Thoracic aorta (tissue), 2 donors: Measurements from ENCODE around the gene TRIO. TPM values are rescaled to one million over a fixed set of nuclear protein-coding genes. Genes with fewer than 3 reads are reported as not detected.

Source experiments
- ATAC-seq: fragments of 150-250 bp; one replicate; pipeline ENCODE4 v1.8.0; 2017; ENCODE audit warnings: low read depth; ENCODE audit not compliant: insufficient number of reproducible peaks, low FRiP score
- DNase-seq: peaks from one replicate; pipeline ENCODE4 v3.0.0-alpha.2; 2020; ENCODE audit warnings: low spot score
- H3K27ac ChIP-seq, 2 donors: fragments of 200-600 bp; sonication (generic); 1 replicate in 1 of 2; 2 replicates in 1 of 2; pipeline ENCODE4 v1.5.1; 2016; ENCODE audit warnings: mild to moderate bottlenecking in 2 of 2, moderate library complexity in 2 of 2
- H3K27me3 ChIP-seq: fragments of 200-600 bp; sonication (generic); replicated peaks from 2 replicates; pipeline ENCODE4 v1.6.0; 2016; ENCODE audit warnings: mild to moderate bottlenecking; ENCODE audit not compliant: insufficient read depth
- H3K36me3 ChIP-seq: fragments of 200-600 bp; sonication (generic); one replicate; pipeline ENCODE4 v1.5.1; 2016
- H3K4me1 ChIP-seq, 2 donors: fragments of 200-600 bp; sonication (generic); 1 replicate in 1 of 2; 2 replicates in 1 of 2; pipeline versions ENCODE4 v1.5.1 to v1.6.0; 2016; ENCODE audit warnings: low read depth in 2 of 2, mild to moderate bottlenecking in 1 of 2; ENCODE audit not compliant: control insufficient read depth in 1 of 2
- H3K4me3 ChIP-seq: fragments of 200-600 bp; sonication (generic); 2 replicates; pipeline ENCODE4 v1.5.1; 2016; ENCODE audit warnings: mild to moderate bottlenecking
- H3K9me3 ChIP-seq: fragments of 200-600 bp; sonication (generic); 2 replicates; pipeline ENCODE4 v1.5.1; 2016
- total RNA-seq, 2 donors: library from RNA; depleted of rRNA; stranded (reverse); fragments of >200 nt; gene quantifications; one replicate each; pipeline versions ENCODE4 v1.1.0 to v1.2.3, GENCODE V29; 2016
- TF ChIP-seq, protein P1 (sequence below): fragments of 200-600 bp; sonication (generic); IDR thresholded peaks from one replicate; pipeline ENCODE4 v1.5.1; 2019; ENCODE audit warnings: antibody characterized with exemption

Gene TRIO
- total RNA-seq, 2 donors from 2014 or later = 219 to 300 TPM

DNA sequence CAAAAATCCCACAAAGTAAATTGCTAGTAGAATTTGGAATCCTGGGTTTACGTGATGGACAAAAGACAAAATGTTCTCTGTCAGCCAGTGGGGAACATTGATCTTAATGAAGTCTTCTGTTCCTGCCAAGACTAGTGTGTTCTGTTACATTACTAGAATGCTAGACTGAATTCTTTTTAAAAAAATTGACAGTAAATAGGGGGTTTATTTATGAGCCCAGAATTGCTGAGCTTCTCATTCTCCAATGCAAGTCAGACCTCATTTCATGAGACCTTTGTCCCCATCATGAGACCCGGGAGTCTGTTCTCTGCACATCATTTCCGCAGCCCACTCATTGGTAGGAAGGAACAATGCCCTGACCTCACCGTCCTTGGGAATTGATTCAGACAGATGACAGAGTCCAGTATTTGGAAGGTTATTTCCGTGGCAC lies 264.6 kb downstream of the TRIO start:
- no peak for ATAC-seq

DNA sequence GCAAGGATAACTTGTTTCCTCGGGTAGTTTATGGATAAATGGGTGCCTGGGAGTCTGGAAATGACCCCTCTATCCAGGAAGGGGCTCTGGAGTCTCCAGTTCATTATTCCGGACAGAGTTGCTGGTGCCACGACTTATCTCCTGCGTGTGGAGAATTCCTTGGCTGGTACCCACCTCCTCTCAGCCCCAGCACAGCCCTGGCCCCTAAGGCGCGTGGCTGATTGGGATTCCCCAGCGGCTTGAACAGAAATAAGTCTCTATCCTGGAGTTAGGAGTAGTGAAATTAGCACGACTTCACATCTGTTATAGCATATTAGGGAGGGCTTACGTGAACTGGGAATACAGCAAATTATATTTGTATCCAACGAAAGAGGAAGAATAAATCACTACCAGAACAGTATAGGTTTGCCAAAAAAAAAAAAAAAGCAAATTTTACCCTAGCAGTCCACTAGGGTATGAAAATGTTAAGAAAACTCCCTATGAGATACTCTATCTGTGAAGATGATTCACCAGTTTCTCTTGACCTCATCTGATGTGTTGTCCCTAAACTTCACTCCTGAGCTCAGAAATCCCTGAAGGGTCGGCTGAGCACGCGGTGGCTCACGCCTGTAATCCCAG lies 265.9 kb downstream of the TRIO start:
- Histone ChIP-seq H3K9me3 (no peaks in the 10 kb centered on the region), H3K4me1 (peaks cover 0 to 25% of the 10 kb centered on the region in 2 donors), H3K27me3 (no peaks in the 10 kb centered on the region), H3K27ac (peak overlapping the region in 1 of 2 donors; percentile 51), H3K4me3 (no peak overlapping the region), H3K36me3 (peaks cover 30% of the 10 kb centered on the region)
- TF ChIP-seq, protein P1, sequence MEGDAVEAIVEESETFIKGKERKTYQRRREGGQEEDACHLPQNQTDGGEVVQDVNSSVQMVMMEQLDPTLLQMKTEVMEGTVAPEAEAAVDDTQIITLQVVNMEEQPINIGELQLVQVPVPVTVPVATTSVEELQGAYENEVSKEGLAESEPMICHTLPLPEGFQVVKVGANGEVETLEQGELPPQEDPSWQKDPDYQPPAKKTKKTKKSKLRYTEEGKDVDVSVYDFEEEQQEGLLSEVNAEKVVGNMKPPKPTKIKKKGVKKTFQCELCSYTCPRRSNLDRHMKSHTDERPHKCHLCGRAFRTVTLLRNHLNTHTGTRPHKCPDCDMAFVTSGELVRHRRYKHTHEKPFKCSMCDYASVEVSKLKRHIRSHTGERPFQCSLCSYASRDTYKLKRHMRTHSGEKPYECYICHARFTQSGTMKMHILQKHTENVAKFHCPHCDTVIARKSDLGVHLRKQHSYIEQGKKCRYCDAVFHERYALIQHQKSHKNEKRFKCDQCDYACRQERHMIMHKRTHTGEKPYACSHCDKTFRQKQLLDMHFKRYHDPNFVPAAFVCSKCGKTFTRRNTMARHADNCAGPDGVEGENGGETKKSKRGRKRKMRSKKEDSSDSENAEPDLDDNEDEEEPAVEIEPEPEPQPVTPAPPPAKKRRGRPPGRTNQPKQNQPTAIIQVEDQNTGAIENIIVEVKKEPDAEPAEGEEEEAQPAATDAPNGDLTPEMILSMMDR = no peak
- DNase-seq = no peak
- no peak for ATAC-seq

More for the DNA sequence above, 264.6 kb downstream of the TRIO start:
- Histone ChIP-seq H3K27me3 (no peaks in the 10 kb centered on the region), H3K4me3 (no peak overlapping the region), H3K27ac (no peak overlapping the region), H3K36me3 (peaks cover 21% of the 10 kb centered on the region), H3K4me1 (peaks cover 0 to 25% of the 10 kb centered on the region in 2 donors), H3K9me3 (no peaks in the 10 kb centered on the region)
- TF ChIP-seq, protein P1 = no peak
- DNase-seq = no peak

DNA sequence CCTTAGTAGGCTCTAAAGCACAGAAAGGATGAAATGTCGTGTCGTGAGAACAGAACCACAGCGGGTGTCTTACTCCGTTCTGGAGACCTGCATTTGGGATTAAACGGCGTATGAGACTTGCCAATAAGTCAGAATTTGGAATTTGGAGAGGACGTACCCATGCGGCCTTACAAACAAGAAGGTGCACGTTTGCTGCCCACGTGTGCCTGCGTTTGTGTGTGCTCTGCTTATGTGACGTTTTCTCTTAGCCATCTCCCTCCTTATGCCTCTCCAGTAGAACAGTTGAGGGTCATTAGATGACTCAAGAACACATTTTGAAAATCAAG lies 266.9 kb downstream of the TRIO start:
- DNase-seq (no peak), ATAC-seq (no peak)
- Histone ChIP-seq H3K27ac (peak overlapping the region; percentile 51 to 65), H3K9me3 (no peaks in the 10 kb centered on the region), H3K4me1 (peaks cover 0 to 25% of the 10 kb centered on the region in 2 donors), H3K27me3 (no peaks in the 10 kb centered on the region), H3K36me3 (peaks cover 37% of the 10 kb centered on the region), H3K4me3 (peak overlapping the region; percentile 22)
- TF ChIP-seq, protein P1 = no peak

DNA sequence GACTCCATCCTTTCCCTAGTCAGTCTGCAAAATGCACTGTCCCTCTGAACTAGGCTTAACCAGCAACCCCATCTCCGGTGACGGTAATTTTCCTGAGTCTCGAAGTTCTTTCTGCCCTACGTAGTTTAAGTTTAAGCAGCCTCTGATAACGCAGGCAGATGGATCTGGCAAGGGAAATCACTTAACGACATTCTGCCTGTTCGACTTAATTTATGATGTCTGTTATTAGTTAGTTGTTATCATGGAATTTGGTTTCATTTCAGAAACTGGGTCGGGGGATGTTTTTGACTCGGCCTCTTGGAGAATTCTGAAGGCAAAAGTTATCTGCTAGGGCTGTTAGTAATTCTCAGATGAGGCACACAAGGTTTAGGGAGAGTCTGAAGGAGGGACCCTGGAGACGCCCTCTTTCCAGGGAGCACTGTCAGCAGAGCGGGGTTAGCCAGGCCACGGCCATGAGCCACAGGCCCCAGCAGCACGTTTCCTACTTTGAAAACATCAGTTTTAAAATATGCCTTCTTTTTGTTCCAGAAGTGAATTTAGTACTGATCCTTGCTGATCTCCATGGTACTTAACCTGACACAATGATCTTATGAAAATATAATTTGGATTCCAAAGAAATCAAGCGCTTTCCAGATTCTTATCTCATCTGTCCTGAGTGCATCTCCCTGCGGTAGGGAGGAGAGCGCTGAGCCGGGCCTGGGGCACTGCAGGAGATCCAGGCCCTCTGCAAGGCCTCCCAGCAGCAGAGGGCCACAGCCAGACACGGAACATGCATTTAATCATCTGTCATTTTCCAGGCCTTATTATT lies 267.5 kb downstream of the TRIO start:
- Histone ChIP-seq H3K9me3 (no peaks in the 10 kb centered on the region), H3K4me1 (peaks cover 0 to 25% of the 10 kb centered on the region in 2 donors), H3K36me3 (peaks cover 37% of the 10 kb centered on the region), H3K27ac (peak overlapping the region; percentile 51 to 65), H3K27me3 (no peaks in the 10 kb centered on the region), H3K4me3 (peak overlapping the region; percentile 22)
- TF ChIP-seq, protein P1 = no peak
- DNase-seq (no peak), ATAC-seq (no peak)

DNA sequence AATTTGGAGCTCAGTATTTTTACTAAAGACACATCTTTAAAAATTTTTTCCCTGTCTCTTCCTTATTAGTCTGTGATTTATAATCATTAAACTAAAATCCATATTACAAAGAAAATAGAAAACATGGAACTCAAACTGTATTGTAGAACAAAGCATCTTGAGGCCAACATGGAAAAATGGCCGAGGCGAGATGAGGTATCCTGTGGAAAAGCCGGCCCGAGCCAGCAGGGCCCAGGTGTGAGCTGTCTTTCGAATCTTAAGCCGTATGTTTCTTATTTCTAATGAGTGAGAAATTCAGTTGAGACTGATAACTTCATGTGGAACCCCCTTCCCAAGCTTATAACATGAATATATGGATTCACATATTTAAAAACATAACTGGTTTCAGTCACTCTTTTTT lies 268.1 kb downstream of the TRIO start:
- Histone ChIP-seq H3K27ac (peak overlapping the region; percentile 51 to 65), H3K36me3 (peaks cover 34% of the 10 kb centered on the region)

More for the DNA sequence above, 268.1 kb downstream of the TRIO start:
- DNase-seq (no peak), ATAC-seq (no peak)
- H3K4me1 ChIP-seq = peaks cover 0 to 25% of the 10 kb centered on the region in 2 donors
- H3K9me3 ChIP-seq = no peaks in the 10 kb centered on the region
- no peaks in the 10 kb centered on the region for H3K27me3 ChIP-seq
- no peak overlapping the region for H3K4me3 ChIP-seq
- TF ChIP-seq, protein P1 = no peak
